GM23248 (cell line): ENCODE results near the gene EMC8. TPM values are rescaled to one million over a fixed set of nuclear protein-coding genes. Genes with fewer than 3 reads are reported as not detected.
A peak's percentile ranks its signal among the peaks of the same experiment; 100 is the strongest.

Source experiments
- DNase-seq: peaks from one replicate; pipeline ENCODE4 v3.0.0-alpha.2; 2015
- H2AFZ ChIP-seq: fragments of 200-600 bp; sonication (generic); 2 replicates; pipeline ENCODE4 v1.6.1; 2016; ENCODE audit warnings: antibody characterized with exemption
- H3F3A ChIP-seq: fragments of 200-600 bp; sonication (generic); 2 replicates; pipeline ENCODE4 v1.6.1; 2016; ENCODE audit warnings: mild to moderate bottlenecking, antibody characterized with exemption, mixed run types; ENCODE audit not compliant: insufficient read depth
- H3K27ac ChIP-seq: fragments of 200-600 bp; sonication (generic); 2 replicates; pipeline ENCODE4 v1.5.1; 2016; ENCODE audit warnings: mild to moderate bottlenecking
- H3K27me3 ChIP-seq: fragments of 200-600 bp; sonication (generic); replicated peaks from 2 replicates; pipeline ENCODE4 v1.6.1; 2016; ENCODE audit warnings: mild to moderate bottlenecking; ENCODE audit not compliant: insufficient read depth
- H3K36me3 ChIP-seq: fragments of 200-600 bp; sonication (generic); 2 replicates; pipeline ENCODE4 v1.6.1; 2016; ENCODE audit warnings: low read depth, mild to moderate bottlenecking
- H3K4me1 ChIP-seq: fragments of 200-600 bp; sonication (generic); 2 replicates; pipeline ENCODE4 v1.6.1; 2016; ENCODE audit warnings: mild to moderate bottlenecking; ENCODE audit not compliant: insufficient read depth
- H3K4me2 ChIP-seq: fragments of 200-600 bp; sonication (generic); one replicate; pipeline ENCODE4 v1.6.1; 2016; ENCODE audit warnings: mild to moderate bottlenecking; ENCODE audit not compliant: unreplicated experiment
- H3K4me3 ChIP-seq: fragments of 200-600 bp; sonication (generic); 2 replicates; pipeline ENCODE4 v1.5.1; 2016; ENCODE audit warnings: mild to moderate bottlenecking
- H3K79me2 ChIP-seq: fragments of 200-600 bp; sonication (generic); 2 replicates; pipeline ENCODE4 v1.6.1; 2016; ENCODE audit warnings: mild to moderate bottlenecking; ENCODE audit not compliant: insufficient read depth
- H3K9ac ChIP-seq: fragments of 200-600 bp; sonication (generic); 2 replicates; pipeline ENCODE4 v1.6.1; 2016; ENCODE audit warnings: mild to moderate bottlenecking
- H3K9me2 ChIP-seq: fragments of 200-600 bp; sonication (generic); 2 replicates; pipeline ENCODE4 v1.6.1; 2016; ENCODE audit warnings: mixed run types, mild to moderate bottlenecking, moderate library complexity; ENCODE audit not compliant: insufficient read depth
- H3K9me3 ChIP-seq: fragments of 200-600 bp; sonication (generic); one replicate; pipeline ENCODE4 v1.6.1; 2017; ENCODE audit warnings: low read depth
- H4K20me1 ChIP-seq: fragments of 200-600 bp; sonication (generic); 2 replicates; pipeline ENCODE4 v1.6.0; 2016; ENCODE audit not compliant: insufficient read depth
- EZH2 ChIP-seq: fragments of 200-600 bp; sonication (generic); IDR thresholded peaks from 2 replicates; pipeline ENCODE4 v1.6.1; 2018; ENCODE audit warnings: antibody characterized with exemption, mild to moderate bottlenecking; ENCODE audit not compliant: insufficient read depth, poor library complexity, severe bottlenecking
- EZH2phosphoT487 ChIP-seq: fragments of 200-600 bp; sonication (generic); IDR thresholded peaks from 2 replicates; pipeline ENCODE4 v1.6.1; 2018; ENCODE audit warnings: antibody characterized with exemption, moderate library complexity, mild to moderate bottlenecking, low read depth; ENCODE audit not compliant: insufficient read depth
- WGBS, 2 experiments: methylation state at CpG; one replicate each; pipeline ENCODE4 v1.1.6; 2015 to 2017; ENCODE audit warnings: low lambda C conversion rate in 2 of 2, low coverage in 1 of 2; ENCODE audit errors: missing lambda C conversion rate in 2 of 2; 5-methylcytosine and 5-hydroxymethylcytosine counted together
- in situ Hi-C: fragments of 300-500 bp; cut with MboI; formaldehyde crosslinking; loops from 2 replicates; pipeline ENCODE4 v1.15.0; 2020
- polyA plus RNA-seq: library from polyadenylated mRNA; unstranded; fragments of >200 nt; fragmentation: Nextera tagmentation; extraction: Ambion mirVana; gene quantifications from 2 replicates; pipeline ENCODE4 v1.2.1, GENCODE V29; 2016
- total RNA-seq: library from RNA; depleted of rRNA; stranded (reverse); fragments of >200 nt; shearing (Covaris generic); gene quantifications from 2 replicates; pipeline ENCODE4 v1.2.3, GENCODE V29; 2014

Gene EMC8
- total and polyA plus RNA-seq, 2 experiments from 2014 or later: 35.2 to 39.4 TPM

DNA sequence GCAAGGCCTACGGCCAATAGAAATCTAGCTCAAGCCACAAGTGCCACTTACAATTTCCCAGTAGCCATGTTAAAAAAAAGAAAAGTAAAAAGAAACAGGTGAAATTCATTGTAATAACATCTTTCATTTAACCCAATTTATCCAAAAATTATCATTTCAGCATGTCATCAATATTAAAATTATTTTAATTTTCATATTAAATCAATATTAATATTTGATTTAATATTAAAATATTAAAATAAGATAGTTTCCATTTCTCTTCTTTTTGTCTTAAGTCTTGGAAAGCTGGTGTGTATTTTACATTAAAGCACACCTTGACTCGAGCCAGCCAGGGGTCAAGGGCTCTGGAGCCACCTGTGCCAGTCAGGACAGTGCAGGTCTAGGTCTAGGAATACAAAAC lies 35.7 kb downstream of the EMC8 start:
- Histone ChIP-seq H3F3A (peaks cover 6% of the 10 kb centered on the region; the same call in 1 of the 2 replicates), H3K9ac (no peak overlapping the region), H4K20me1 (no peaks in the 10 kb centered on the region), H3K4me1 (peaks cover 12% of the 10 kb centered on the region), H3K4me2 (no peak overlapping the region), H3K27ac (no peak overlapping the region), H3K4me3 (no peak overlapping the region), H3K79me2 (no peaks in the 10 kb centered on the region), H3K9me2 (no peaks in the 10 kb centered on the region), H2AFZ (no peak overlapping the region), H3K36me3 (no peaks in the 10 kb centered on the region), H3K9me3 (no peaks in the 10 kb centered on the region), H3K27me3 (0 out of 2 replicates have a peak, but pooled peaks cover 6% of the 10 kb centered on the region)
- TF ChIP-seq EZH2phosphoT487 (no peak), EZH2 (no peak)
- DNase-seq: no peak
- in situ Hi-C loops: no loop called here
- WGBS, 2 experiments: 91 to 94% methylated on average over 2 of the region's 2 CpGs

DNA sequence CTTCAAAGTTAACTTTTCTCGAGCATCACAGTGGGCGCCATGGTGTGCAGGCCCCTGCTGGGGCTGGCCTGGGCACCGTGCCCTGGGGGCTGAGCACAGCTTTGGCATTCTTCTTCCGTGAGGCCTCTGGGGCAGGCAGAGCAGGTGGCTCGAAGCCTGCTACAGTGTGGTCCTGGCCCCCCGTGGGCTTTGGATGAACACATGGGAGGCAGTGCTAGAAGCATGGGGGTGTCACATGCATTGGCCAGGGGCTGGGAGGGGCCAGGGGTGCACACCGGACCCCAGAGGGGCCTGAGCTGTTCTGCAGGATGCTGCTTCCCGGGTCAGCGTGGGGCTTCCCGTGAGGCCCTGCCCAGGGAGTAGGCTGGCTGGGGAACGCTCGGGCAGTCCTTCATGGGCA lies 36.4 kb downstream of the EMC8 start:
- no peaks in the 10 kb centered on the region for H3K79me2 ChIP-seq
- WGBS, 2 experiments: 68 to 78% methylated on average over 9 to 12 of the region's 12 CpGs
- no peaks in the 10 kb centered on the region for H4K20me1 ChIP-seq
- peaks cover 7% of the 10 kb centered on the region for H3F3A ChIP-seq
- no peaks in the 10 kb centered on the region for H3K9me2 ChIP-seq
- H3K9ac ChIP-seq: no peak overlapping the region
- no peak for DNase-seq
- no peaks in the 10 kb centered on the region for H3K9me3 ChIP-seq
- H3K27ac ChIP-seq: no peak overlapping the region
- TF ChIP-seq EZH2phosphoT487 (no peak), EZH2 (no peak)
- H3K4me1 ChIP-seq: peaks cover 8% of the 10 kb centered on the region
- 0 out of 2 replicates have a peak, but pooled peaks cover 6% of the 10 kb centered on the region for H3K27me3 ChIP-seq
- no peak overlapping the region for H3K4me3 ChIP-seq
- H3K4me2 ChIP-seq: no peak overlapping the region
- in situ Hi-C loops: no loop called here
- H3K36me3 ChIP-seq: no peaks in the 10 kb centered on the region
- no peak overlapping the region for H2AFZ ChIP-seq

DNA sequence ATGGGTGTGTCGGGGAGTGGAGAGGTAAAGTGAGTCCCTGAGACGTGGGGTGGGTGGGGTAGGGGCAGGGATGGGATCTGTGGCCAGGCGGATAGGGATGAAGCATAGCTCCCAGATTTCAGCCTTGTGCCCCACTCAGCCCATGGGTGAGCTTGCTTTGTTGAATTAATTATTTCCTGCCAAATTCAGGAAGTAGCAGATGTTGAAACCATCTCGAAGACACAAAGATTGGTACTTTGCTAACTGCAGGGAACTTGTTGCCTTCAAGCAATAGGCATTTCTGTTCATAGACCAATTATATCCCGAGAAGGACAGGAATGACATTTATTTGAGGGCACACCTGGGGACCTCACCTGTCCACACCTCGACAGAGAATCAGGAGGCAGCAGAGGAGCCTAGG lies 37.5 kb downstream of the EMC8 start:
- Histone ChIP-seq H3K4me1 (0 out of 2 replicates have a peak, but pooled peaks cover 7% of the 10 kb centered on the region), H2AFZ (no peak overlapping the region), H3K27me3 (0 out of 2 replicates have a peak, but pooled peaks cover 6% of the 10 kb centered on the region), H3K9me2 (no peaks in the 10 kb centered on the region), H3K9ac (no peak overlapping the region), H3K4me2 (no peak overlapping the region), H3K36me3 (no peaks in the 10 kb centered on the region), H4K20me1 (no peaks in the 10 kb centered on the region), H3K4me3 (no peak overlapping the region), H3K27ac (no peak overlapping the region), H3K9me3 (no peaks in the 10 kb centered on the region), H3K79me2 (no peaks in the 10 kb centered on the region), H3F3A (peaks cover 8% of the 10 kb centered on the region)
- in situ Hi-C loops: no loop called here
- no peak for DNase-seq
- 85 to 88% methylated on average over 5 to 6 of the region's 6 CpGs for WGBS, 2 experiments
- TF ChIP-seq EZH2 (no peak), EZH2phosphoT487 (no peak)

DNA sequence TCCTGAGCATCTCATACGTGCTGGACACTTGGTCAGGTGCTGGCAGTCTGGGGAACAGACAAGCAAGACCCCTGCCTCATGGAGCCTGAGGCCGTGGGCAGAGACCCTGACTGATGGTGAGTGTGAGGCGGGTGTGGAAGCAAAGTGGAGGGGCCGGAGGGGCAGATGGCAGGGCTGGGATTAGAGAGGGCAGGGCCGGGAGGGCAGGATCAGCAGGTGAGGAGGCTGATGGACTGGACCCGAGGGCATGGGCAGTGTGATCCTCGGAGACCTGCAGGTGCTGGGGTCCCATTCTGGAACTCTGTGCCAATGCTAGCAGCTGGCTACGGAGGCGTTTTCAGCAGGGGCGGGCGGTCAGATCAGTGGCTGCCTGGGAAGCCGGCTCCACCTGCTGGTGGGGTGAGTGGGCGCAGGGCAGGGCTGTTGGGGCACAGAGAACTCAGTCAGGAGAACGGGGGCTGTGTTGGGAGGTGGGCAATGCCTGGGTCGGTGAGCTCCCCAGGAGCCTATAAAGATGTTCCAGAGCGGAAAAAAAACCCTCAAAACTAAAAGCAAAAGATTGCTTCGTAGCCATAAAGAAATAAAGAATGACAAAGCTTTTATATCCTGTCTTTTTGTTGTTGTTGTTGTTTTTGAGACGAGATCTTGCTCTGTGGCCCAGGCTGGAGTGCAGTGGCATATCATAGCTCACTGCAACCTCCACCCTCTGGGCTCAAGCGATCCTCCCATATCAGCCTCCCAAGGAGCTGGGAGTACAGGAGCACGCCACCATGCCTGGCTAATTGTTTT lies 39.5 kb downstream of the EMC8 start:
- Histone ChIP-seq H2AFZ (no peak overlapping the region), H4K20me1 (no peaks in the 10 kb centered on the region), H3K9me2 (no peaks in the 10 kb centered on the region), H3F3A (peaks cover 8% of the 10 kb centered on the region), H3K79me2 (no peaks in the 10 kb centered on the region), H3K9me3 (no peaks in the 10 kb centered on the region), H3K4me3 (no peak overlapping the region), H3K27me3 (0 out of 2 replicates have a peak, but pooled peaks cover 6% of the 10 kb centered on the region), H3K9ac (no peak overlapping the region), H3K27ac (no peak overlapping the region), H3K4me2 (no peak overlapping the region), H3K36me3 (no peaks in the 10 kb centered on the region), H3K4me1 (0 out of 2 replicates have a peak, but pooled peaks cover 7% of the 10 kb centered on the region)
- in situ Hi-C loops: no loop called here
- no peak for TF ChIP-seq EZH2phosphoT487
- TF ChIP-seq EZH2: no peak
- peak; percentile 20 for DNase-seq
- WGBS, 2 experiments: 83 to 89% methylated on average over 18 to 20 of the region's 20 CpGs
